WTC11 (cell line): Measurements from ENCODE around the gene PRPF8. TPM values are rescaled to one million over a fixed set of nuclear protein-coding genes. Genes with fewer than 3 reads are reported as not detected.
A peak's percentile ranks its signal among the peaks of the same experiment; 100 is the strongest.

Experiments
- ATAC-seq: fragments of 200-7000 bp; cut with Tn5 transposase; 2 replicates; pipeline ENCODE4 v1.10.0; 2021; ENCODE audit warnings: mild to moderate bottlenecking, moderate library complexity
- CTCF ChIA-PET: fragments of 300-600 bp; sonication (Branson Sonifier 250); formaldehyde crosslinking; loops from one replicate; lab custom pipeline; 2021; ENCODE audit warnings: antibody characterized with exemption; lab: Charles Lee
- POLR2A ChIA-PET: fragments of 350-600 bp; sonication (Branson Sonifier 250); formaldehyde crosslinking; loops from one replicate; lab custom pipeline; 2021; ENCODE audit warnings: antibody characterized with exemption; lab: Charles Lee
- DNase-seq: peaks from one replicate; pipeline ENCODE4 v3.0.0; 2021; ENCODE audit warnings: low spot score
- H3K27ac Mint-ChIP-seq: 2 replicates; pipeline ENCODE4 v1.8.0; 2021; ENCODE audit warnings: mixed read lengths
- H3K27me3 Mint-ChIP-seq: 2 replicates; pipeline ENCODE4 v1.8.0; 2021; ENCODE audit warnings: low read depth, mild to moderate bottlenecking, moderate library complexity, mixed read lengths
- H3K36me3 Mint-ChIP-seq: 2 replicates; pipeline ENCODE4 v1.8.0; 2021; ENCODE audit warnings: mixed read lengths
- H3K4me1 Mint-ChIP-seq: 2 replicates; pipeline ENCODE4 v1.8.0; 2022; ENCODE audit warnings: mixed read lengths
- H3K4me3 Mint-ChIP-seq: 2 replicates; pipeline ENCODE4 v1.8.0; 2021; ENCODE audit warnings: mild to moderate bottlenecking, moderate library complexity, mixed read lengths
- H3K9me3 Mint-ChIP-seq: 2 replicates; pipeline ENCODE4 v1.8.0; 2021; ENCODE audit warnings: mixed read lengths
- CREB1 ChIP-seq: sonication (generic); formaldehyde crosslinking; IDR thresholded peaks from 2 replicates; pipeline ENCODE4 v1.8.0; 2023; ENCODE audit warnings: mild to moderate bottlenecking, missing genetic modification reagents
- CREM ChIP-seq: sonication (generic); formaldehyde crosslinking; IDR thresholded peaks from 2 replicates; pipeline ENCODE4 v1.8.1; 2022; ENCODE audit warnings: mild to moderate bottlenecking, missing genetic modification reagents, moderate library complexity
- FOXK1 ChIP-seq: sonication (generic); formaldehyde crosslinking; IDR thresholded peaks from 2 replicates; pipeline ENCODE4 v1.8.0; 2022; ENCODE audit warnings: mild to moderate bottlenecking, moderate library complexity, missing genetic modification reagents
- FOXP1 ChIP-seq: sonication (generic); formaldehyde crosslinking; IDR thresholded peaks from 2 replicates; pipeline ENCODE4 v1.8.0; 2022; ENCODE audit warnings: missing genetic modification reagents, mild to moderate bottlenecking, moderate library complexity, borderline replicate concordance
- GTF2I ChIP-seq: fragments of 250-450 bp; sonication (Bioruptor Pico); conservative IDR thresholded peaks from 2 replicates; pipeline ENCODE4 v1.4.0; 2021; ENCODE audit warnings: mild to moderate bottlenecking
- IRF2 ChIP-seq: sonication (generic); formaldehyde crosslinking; IDR thresholded peaks from 2 replicates; pipeline ENCODE4 v1.8.0; 2022; ENCODE audit warnings: low read depth, missing genetic modification reagents, borderline replicate concordance
- NR1H2 ChIP-seq: sonication (generic); formaldehyde crosslinking; IDR thresholded peaks from 2 replicates; pipeline ENCODE4 v1.9.0; 2021; ENCODE audit warnings: mild to moderate bottlenecking, moderate library complexity, missing genetic modification reagents
- NR2C2 ChIP-seq: sonication (generic); formaldehyde crosslinking; IDR thresholded peaks from 2 replicates; pipeline ENCODE4 v1.8.0; 2022; ENCODE audit warnings: mild to moderate bottlenecking, missing genetic modification reagents
- TCF7 ChIP-seq: sonication (generic); formaldehyde crosslinking; IDR thresholded peaks from 2 replicates; pipeline ENCODE4 v1.8.0; 2022; ENCODE audit warnings: mild to moderate bottlenecking, low read depth, missing genetic modification reagents, moderate library complexity
- TP53 ChIP-seq: sonication (generic); formaldehyde crosslinking; IDR thresholded peaks from 2 replicates; pipeline ENCODE4 v1.8.1; 2023; ENCODE audit warnings: mild to moderate bottlenecking, missing genetic modification reagents
- ZBTB21 ChIP-seq: sonication (generic); formaldehyde crosslinking; IDR thresholded peaks from 2 replicates; pipeline ENCODE4 v1.8.1; 2023; ENCODE audit warnings: mild to moderate bottlenecking, missing genetic modification reagents, borderline replicate concordance
- ZNF423 ChIP-seq: fragments of 250-450 bp; sonication (Bioruptor Pico); IDR thresholded peaks from 2 replicates; pipeline ENCODE4 v2.1.2; 2022; ENCODE audit warnings: mild to moderate bottlenecking, moderate library complexity
- total RNA-seq: library from RNA; stranded (reverse); gene quantifications from 3 replicates; pipeline ENCODE4 v1.2.3, GENCODE V29; 2021
- TF ChIP-seq, protein P1 (sequence below): sonication (generic); formaldehyde crosslinking; IDR thresholded peaks from 2 replicates; pipeline ENCODE4 v1.8.1; 2023; ENCODE audit warnings: mild to moderate bottlenecking, missing genetic modification reagents, borderline replicate concordance
- TF ChIP-seq, protein P2 (sequence below): sonication (generic); formaldehyde crosslinking; IDR thresholded peaks from 2 replicates; pipeline ENCODE4 v1.8.1; 2023; ENCODE audit warnings: mild to moderate bottlenecking, moderate library complexity, missing genetic modification reagents
- TF ChIP-seq, protein P3 (sequence below): fragments of 250-450 bp; sonication (Bioruptor Pico); conservative IDR thresholded peaks from 2 replicates; pipeline ENCODE4 v1.9.0; 2021; ENCODE audit warnings: mild to moderate bottlenecking
- TF ChIP-seq, protein P4 (sequence below): fragments of 250-450 bp; sonication (Bioruptor Pico); IDR thresholded peaks from 2 replicates; pipeline ENCODE4 v1.9.0; 2021; ENCODE audit warnings: mild to moderate bottlenecking
- TF ChIP-seq, protein P5 (sequence below): sonication (generic); formaldehyde crosslinking; IDR thresholded peaks from 2 replicates; pipeline ENCODE4 v1.8.1; 2023; ENCODE audit warnings: mild to moderate bottlenecking, missing genetic modification reagents, moderate library complexity
- TF ChIP-seq, protein P6 (sequence below): sonication (generic); formaldehyde crosslinking; IDR thresholded peaks from 2 replicates; pipeline ENCODE4 v1.8.0; 2022; ENCODE audit warnings: mild to moderate bottlenecking, missing genetic modification reagents

Gene PRPF8
- total RNA-seq, 1 experiment from 2014 or later, result 388 TPM

DNA sequence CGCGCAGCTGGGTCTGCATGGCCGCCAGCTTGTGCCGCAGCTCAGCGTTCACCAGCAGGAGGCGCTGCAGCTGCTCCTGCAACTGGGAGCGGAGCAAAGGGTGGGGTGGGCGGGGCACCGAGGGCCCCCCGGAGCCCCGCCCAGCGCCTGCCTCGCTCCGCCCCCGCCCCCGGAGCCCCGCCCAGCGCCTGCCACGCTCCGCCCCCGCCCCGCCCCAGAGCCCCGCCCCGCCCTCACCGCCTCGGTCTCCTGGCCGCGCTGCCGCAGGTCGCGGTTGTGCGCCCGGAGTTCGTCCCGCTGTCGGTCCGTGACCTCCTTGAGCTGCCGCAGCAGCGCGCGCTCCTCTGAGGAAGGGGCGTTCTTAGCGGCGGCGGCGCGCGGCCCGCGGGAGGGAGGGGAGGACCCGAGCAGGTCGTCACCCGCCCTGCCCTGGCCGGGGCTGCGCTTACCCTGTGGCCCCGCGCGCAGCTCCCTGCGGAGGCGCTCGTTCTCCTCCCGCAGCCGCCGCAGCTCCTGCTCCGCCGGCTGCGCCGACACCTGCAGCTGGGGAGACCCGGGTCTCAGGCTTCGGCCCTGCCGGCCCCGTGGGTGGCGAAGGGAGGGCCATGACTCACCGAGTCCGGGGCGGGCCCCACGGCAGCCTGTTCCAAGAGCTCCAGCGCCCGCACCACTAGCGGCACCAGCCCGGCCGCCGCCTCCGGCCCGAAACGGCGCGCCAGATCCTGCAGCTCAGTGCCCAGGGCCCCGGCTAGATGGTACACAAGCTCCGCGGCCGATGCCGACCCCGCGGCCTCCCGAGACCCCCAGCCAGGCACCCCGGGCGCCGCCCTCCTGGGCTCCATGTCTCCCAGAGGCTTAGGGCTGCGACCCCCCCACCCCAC, 35.5 kb downstream of the PRPF8 start (continued):
- TF ChIP-seq NR1H2, result no peak
- TF ChIP-seq GTF2I (CRISPR knock-in tag), result no peak
- TF ChIP-seq, protein P1, sequence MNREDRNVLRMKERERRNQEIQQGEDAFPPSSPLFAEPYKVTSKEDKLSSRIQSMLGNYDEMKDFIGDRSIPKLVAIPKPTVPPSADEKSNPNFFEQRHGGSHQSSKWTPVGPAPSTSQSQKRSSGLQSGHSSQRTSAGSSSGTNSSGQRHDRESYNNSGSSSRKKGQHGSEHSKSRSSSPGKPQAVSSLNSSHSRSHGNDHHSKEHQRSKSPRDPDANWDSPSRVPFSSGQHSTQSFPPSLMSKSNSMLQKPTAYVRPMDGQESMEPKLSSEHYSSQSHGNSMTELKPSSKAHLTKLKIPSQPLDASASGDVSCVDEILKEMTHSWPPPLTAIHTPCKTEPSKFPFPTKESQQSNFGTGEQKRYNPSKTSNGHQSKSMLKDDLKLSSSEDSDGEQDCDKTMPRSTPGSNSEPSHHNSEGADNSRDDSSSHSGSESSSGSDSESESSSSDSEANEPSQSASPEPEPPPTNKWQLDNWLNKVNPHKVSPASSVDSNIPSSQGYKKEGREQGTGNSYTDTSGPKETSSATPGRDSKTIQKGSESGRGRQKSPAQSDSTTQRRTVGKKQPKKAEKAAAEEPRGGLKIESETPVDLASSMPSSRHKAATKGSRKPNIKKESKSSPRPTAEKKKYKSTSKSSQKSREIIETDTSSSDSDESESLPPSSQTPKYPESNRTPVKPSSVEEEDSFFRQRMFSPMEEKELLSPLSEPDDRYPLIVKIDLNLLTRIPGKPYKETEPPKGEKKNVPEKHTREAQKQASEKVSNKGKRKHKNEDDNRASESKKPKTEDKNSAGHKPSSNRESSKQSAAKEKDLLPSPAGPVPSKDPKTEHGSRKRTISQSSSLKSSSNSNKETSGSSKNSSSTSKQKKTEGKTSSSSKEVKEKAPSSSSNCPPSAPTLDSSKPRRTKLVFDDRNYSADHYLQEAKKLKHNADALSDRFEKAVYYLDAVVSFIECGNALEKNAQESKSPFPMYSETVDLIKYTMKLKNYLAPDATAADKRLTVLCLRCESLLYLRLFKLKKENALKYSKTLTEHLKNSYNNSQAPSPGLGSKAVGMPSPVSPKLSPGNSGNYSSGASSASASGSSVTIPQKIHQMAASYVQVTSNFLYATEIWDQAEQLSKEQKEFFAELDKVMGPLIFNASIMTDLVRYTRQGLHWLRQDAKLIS (CRISPR knock-in tag), result no peak
- TF ChIP-seq, protein P2, sequence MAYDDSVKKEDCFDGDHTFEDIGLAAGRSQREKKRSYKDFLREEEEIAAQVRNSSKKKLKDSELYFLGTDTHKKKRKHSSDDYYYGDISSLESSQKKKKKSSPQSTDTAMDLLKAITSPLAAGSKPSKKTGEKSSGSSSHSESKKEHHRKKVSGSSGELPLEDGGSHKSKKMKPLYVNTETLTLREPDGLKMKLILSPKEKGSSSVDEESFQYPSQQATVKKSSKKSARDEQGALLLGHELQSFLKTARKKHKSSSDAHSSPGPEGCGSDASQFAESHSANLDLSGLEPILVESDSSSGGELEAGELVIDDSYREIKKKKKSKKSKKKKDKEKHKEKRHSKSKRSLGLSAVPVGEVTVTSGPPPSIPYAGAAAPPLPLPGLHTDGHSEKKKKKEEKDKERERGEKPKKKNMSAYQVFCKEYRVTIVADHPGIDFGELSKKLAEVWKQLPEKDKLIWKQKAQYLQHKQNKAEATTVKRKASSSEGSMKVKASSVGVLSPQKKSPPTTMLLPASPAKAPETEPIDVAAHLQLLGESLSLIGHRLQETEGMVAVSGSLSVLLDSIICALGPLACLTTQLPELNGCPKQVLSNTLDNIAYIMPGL (CRISPR knock-in tag), result peak; percentile 79; the same call in 1 of the 2 replicates
- TF ChIP-seq NR2C2 (CRISPR knock-in tag), result no peak
- no peak for TF ChIP-seq ZBTB21 (CRISPR knock-in tag)

DNA sequence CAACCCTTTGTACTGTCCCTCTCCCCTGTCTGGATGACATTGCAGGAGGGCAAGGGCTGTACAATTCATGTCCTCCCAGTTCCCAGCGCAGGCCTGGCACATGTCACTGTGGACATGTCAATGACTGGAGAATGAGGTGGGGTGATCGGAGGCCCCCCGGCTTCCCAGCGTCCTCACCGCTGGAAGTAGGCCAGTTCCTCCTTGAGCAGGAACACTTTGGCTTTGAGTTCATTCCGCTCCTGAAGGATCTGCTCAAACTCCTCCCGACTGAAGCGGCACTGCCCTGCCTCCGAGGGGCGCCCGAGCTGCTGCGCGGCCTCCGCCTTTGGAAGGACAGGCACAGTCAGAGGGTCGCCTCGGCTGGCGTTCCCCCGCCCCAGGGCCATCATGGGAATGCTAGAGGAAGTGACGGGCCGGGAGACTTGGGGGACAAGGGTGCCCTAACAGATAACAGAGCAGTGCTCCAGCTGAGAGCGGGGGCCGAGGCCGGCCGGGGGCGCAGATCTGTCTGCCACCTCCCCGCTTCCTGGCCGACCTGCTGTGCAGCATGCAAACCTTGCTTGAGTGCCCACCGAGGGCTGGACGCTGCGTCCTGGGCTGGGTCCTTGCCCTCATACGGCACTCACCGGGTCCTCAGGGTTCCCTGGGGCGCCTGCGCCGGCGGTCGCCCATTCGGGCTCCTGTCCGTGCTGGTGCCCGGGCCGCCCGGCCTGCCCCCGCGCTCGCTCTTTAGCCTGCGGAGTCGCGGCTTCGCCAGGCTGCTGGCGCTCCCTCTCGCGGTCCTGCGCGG, 36.3 kb downstream of the PRPF8 start:
- peak overlapping the region; percentile 72 for H3K4me3 Mint-ChIP-seq
- CTCF ChIA-PET, result interaction anchor here (0.5 to 7.2 kb wide), 54 partner anchors 8 to 753 kb away, joined by 3 to 133 read pairs (median 5); partner anchors contain the start of genes INPP5K, PITPNA, PRPF8 and RPA1
- peak; percentile 77 for DNase-seq
- H3K9me3 Mint-ChIP-seq, result no peaks in the 10 kb centered on the region
- H3K36me3 Mint-ChIP-seq, result peaks cover 29% of the 10 kb centered on the region
- H3K27ac Mint-ChIP-seq, result no peak overlapping the region
- H3K27me3 Mint-ChIP-seq, result peaks cover 6% of the 10 kb centered on the region
- TF ChIP-seq, protein P3, sequence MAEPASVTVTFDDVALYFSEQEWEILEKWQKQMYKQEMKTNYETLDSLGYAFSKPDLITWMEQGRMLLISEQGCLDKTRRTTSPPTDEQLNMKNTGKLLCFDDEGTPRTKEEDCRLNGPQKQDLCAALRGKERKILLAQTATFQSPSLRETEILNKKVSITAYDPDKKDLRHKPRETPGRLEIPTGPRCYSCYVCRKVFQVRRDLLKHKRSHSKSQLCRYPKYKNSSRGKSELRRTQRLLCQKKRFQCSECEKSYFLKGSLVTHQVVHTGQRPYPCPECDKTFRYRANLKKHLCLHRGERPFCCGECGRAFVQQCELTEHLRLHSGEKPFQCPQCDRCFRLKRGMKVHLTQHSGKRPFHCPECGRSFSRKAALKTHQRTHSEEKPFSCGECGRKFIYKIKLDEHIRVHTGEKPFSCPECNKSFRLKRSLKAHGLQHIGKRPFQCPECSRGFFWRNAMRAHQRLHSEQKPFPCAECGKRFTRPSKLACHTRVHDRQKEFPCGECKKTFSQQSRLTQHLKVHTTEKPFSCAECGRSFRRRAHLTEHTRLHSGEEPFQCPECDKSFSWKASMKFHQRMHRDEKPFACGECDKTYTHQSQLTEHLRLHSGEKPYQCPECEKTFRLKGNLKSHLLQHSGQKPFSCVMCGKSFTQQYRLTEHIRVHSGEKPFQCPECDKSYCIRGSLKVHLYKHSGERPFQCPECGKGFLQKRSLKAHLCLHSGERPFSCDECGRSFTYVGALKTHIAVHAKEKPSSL (CRISPR knock-in tag), result no peak
- TF ChIP-seq, protein P4, sequence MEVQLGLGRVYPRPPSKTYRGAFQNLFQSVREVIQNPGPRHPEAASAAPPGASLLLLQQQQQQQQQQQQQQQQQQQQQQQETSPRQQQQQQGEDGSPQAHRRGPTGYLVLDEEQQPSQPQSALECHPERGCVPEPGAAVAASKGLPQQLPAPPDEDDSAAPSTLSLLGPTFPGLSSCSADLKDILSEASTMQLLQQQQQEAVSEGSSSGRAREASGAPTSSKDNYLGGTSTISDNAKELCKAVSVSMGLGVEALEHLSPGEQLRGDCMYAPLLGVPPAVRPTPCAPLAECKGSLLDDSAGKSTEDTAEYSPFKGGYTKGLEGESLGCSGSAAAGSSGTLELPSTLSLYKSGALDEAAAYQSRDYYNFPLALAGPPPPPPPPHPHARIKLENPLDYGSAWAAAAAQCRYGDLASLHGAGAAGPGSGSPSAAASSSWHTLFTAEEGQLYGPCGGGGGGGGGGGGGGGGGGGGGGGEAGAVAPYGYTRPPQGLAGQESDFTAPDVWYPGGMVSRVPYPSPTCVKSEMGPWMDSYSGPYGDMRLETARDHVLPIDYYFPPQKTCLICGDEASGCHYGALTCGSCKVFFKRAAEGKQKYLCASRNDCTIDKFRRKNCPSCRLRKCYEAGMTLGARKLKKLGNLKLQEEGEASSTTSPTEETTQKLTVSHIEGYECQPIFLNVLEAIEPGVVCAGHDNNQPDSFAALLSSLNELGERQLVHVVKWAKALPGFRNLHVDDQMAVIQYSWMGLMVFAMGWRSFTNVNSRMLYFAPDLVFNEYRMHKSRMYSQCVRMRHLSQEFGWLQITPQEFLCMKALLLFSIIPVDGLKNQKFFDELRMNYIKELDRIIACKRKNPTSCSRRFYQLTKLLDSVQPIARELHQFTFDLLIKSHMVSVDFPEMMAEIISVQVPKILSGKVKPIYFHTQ, result 0 out of 2 replicates have a peak, but pooled peaks have one; percentile 14
- TF ChIP-seq, protein P2 (CRISPR knock-in tag), result peak; percentile 91; the same call in 1 of the 2 replicates
- TF ChIP-seq CREB1 (no peak), IRF2 (CRISPR knock-in tag) (no peak), TCF7 (CRISPR knock-in tag) (peak; percentile 63; the same call in 1 of the 2 replicates), TP53 (CRISPR knock-in tag) (peak; percentile 60; the same call in 1 of the 2 replicates), ZNF423 (CRISPR knock-in tag) (peak; percentile 53; the same call in 1 of the 2 replicates), FOXK1 (0 out of 2 replicates have a peak, but pooled peaks have one; percentile 42), FOXP1 (CRISPR knock-in tag) (peak; percentile 66; the same call in 1 of the 2 replicates), CREM (CRISPR knock-in tag) (0 out of 2 replicates have a peak, but pooled peaks have one; percentile 28)
- TF ChIP-seq, protein P5, sequence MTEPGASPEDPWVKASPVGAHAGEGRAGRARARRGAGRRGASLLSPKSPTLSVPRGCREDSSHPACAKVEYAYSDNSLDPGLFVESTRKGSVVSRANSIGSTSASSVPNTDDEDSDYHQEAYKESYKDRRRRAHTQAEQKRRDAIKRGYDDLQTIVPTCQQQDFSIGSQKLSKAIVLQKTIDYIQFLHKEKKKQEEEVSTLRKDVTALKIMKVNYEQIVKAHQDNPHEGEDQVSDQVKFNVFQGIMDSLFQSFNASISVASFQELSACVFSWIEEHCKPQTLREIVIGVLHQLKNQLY, result peak; percentile 47; the same call in 1 of the 2 replicates
- TF ChIP-seq, protein P6, sequence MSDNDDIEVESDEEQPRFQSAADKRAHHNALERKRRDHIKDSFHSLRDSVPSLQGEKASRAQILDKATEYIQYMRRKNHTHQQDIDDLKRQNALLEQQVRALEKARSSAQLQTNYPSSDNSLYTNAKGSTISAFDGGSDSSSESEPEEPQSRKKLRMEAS, result peak; percentile 31; the same call in 1 of the 2 replicates
- POLR2A ChIA-PET, result interaction anchor here (0.9 to 2.3 kb wide), 10 partner anchors 12 to 132 kb away, joined by 3 to 12 read pairs (median 4); partner anchors contain the start of genes INPP5K and SLC43A2
- ATAC-seq, result peak; percentile 36
- H3K4me1 Mint-ChIP-seq, result peaks cover 32% of the 10 kb centered on the region
